ENCODE data around the gene LAGE3. TPM values are rescaled to one million over a fixed set of nuclear protein-coding genes. Genes with fewer than 3 reads are reported as not detected.
A peak's percentile ranks its signal among the peaks of the same experiment; 100 is the strongest.

Gene LAGE3
- total and polyA plus RNA-seq, 2 of the 13 experiments (the other 11 are each of a cell fraction or from before 2014, with no cell fraction given) = 7.6 to 12.7 TPM

DNA sequence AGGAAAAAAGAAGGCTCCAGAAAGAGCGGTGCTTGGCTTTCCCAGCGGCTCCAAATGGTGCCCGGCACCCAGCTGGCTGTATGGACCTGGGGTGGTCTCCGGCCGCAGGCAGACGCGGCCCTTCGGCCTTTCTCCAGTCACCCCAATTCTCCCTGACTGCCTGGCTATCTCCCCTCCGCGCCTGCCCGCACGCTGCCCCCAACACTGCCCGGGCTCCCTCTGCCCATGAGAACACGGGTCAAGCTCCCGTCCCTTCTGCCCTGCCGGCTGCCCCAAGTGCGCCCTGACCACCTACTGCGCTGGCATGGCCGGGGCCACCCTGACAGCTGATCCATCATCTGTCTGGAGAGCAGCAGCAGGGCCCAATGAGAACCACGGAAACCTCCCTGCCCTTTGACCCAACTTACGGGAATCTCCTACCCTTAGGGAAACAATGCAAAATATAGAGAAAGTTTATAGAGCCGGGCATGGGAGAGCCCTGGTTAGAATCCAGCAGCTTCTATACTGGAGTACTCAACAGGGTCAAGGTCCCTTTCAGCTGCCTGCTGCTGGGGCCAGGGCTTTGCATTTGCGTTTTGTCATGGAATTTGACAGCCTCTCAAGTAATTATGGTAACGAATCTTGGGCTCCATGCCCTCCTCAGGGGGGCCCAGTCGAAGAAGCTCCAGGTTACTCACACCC, 38.2 kb upstream of the LAGE3 start (continued):
- TF ChIP-seq ELF3 (CRISPR knock-in tag; IDR thresholded peaks at IDR 0.05) (no peak), TCF7 (IDR thresholded peaks at IDR 0.05; ENCODE audit: low read depth) (no peak), MXD4 (CRISPR knock-in tag; IDR thresholded peaks at IDR 0.05) (no peak), ZNF562 (CRISPR knock-in tag; IDR thresholded peaks at IDR 0.05; ENCODE audit: borderline replicate concordance) (no peak), PLRG1 (conservative IDR thresholded peaks at IDR 0.05) (no peak), EP300 (IDR thresholded peaks at IDR 0.05; ENCODE audit: low read depth in 2 of 2, low read length in 2 of 2) (peak in 1 of 2 experiments; percentile 12; a peak in 1 of 4 replicates), EP300 (CRISPR knock-in tag; IDR thresholded peaks at IDR 0.05; ENCODE audit: borderline replicate concordance) (no peak), DPF2 (CRISPR knock-in tag; IDR thresholded peaks at IDR 0.05; ENCODE audit: borderline replicate concordance, low read depth) (no peak), ZNF883 (CRISPR knock-in tag; IDR thresholded peaks at IDR 0.05; ENCODE audit: not compliant biosample characterization) (no peak), NAIF1 (CRISPR knock-in tag; IDR thresholded peaks at IDR 0.05; ENCODE audit: borderline replicate concordance) (no peak), PAX8 (CRISPR knock-in tag; IDR thresholded peaks at IDR 0.05; ENCODE audit: borderline replicate concordance) (no peak), NCOA5 (CRISPR knock-in tag; IDR thresholded peaks at IDR 0.05) (no peak), ZNF7 (CRISPR knock-in tag; IDR thresholded peaks at IDR 0.05) (no peak), ZFY (CRISPR knock-in tag; IDR thresholded peaks at IDR 0.05) (peak; percentile 45; the same call in 1 of the 2 replicates), ZNF784 (CRISPR knock-in tag; IDR thresholded peaks at IDR 0.05; ENCODE audit: borderline replicate concordance) (no peak), TAF1 (CRISPR knock-in tag; IDR thresholded peaks at IDR 0.05) (no peak), ZFAT (CRISPR knock-in tag; conservative IDR thresholded peaks at IDR 0.05) (no peak), ZNF20 (CRISPR knock-in tag; IDR thresholded peaks at IDR 0.05) (no peak), ZNF30 (CRISPR knock-in tag; IDR thresholded peaks at IDR 0.05) (no peak), ZNF296 (CRISPR knock-in tag; conservative IDR thresholded peaks at IDR 0.05) (0 out of 2 replicates have a peak, but pooled peaks have one; percentile 29)
- TF ChIP-seq, protein P1, sequence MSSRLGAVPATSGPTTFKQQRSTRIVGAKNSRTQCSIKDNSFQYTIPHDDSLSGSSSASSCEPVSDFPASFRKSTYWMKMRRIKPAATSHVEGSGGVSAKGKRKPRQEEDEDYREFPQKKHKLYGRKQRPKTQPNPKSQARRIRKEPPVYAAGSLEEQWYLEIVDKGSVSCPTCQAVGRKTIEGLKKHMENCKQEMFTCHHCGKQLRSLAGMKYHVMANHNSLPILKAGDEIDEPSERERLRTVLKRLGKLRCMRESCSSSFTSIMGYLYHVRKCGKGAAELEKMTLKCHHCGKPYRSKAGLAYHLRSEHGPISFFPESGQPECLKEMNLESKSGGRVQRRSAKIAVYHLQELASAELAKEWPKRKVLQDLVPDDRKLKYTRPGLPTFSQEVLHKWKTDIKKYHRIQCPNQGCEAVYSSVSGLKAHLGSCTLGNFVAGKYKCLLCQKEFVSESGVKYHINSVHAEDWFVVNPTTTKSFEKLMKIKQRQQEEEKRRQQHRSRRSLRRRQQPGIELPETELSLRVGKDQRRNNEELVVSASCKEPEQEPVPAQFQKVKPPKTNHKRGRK (CRISPR knock-in tag; IDR thresholded peaks at IDR 0.05) = no peak
- TF ChIP-seq, protein P2, sequence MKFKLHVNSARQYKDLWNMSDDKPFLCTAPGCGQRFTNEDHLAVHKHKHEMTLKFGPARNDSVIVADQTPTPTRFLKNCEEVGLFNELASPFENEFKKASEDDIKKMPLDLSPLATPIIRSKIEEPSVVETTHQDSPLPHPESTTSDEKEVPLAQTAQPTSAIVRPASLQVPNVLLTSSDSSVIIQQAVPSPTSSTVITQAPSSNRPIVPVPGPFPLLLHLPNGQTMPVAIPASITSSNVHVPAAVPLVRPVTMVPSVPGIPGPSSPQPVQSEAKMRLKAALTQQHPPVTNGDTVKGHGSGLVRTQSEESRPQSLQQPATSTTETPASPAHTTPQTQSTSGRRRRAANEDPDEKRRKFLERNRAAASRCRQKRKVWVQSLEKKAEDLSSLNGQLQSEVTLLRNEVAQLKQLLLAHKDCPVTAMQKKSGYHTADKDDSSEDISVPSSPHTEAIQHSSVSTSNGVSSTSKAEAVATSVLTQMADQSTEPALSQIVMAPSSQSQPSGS (CRISPR knock-in tag; IDR thresholded peaks at IDR 0.05) = no peak
- TF ChIP-seq, protein P3, sequence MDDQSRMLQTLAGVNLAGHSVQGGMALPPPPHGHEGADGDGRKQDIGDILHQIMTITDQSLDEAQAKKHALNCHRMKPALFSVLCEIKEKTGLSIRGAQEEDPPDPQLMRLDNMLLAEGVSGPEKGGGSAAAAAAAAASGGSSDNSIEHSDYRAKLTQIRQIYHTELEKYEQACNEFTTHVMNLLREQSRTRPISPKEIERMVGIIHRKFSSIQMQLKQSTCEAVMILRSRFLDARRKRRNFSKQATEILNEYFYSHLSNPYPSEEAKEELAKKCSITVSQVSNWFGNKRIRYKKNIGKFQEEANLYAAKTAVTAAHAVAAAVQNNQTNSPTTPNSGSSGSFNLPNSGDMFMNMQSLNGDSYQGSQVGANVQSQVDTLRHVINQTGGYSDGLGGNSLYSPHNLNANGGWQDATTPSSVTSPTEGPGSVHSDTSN (CRISPR knock-in tag; IDR thresholded peaks at IDR 0.05; ENCODE audit: borderline replicate concordance) = no peak
- TF ChIP-seq, protein P4, sequence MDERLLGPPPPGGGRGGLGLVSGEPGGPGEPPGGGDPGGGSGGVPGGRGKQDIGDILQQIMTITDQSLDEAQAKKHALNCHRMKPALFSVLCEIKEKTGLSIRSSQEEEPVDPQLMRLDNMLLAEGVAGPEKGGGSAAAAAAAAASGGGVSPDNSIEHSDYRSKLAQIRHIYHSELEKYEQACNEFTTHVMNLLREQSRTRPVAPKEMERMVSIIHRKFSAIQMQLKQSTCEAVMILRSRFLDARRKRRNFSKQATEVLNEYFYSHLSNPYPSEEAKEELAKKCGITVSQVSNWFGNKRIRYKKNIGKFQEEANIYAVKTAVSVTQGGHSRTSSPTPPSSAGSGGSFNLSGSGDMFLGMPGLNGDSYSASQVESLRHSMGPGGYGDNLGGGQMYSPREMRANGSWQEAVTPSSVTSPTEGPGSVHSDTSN (CRISPR knock-in tag; IDR thresholded peaks at IDR 0.05) = peak; percentile 60; the same call in 1 of the 2 replicates
- TF ChIP-seq, protein P5, sequence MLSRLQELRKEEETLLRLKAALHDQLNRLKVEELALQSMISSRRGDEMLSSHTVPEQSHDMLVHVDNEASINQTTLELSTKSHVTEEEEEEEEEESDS (CRISPR knock-in tag; IDR thresholded peaks at IDR 0.05; ENCODE audit: borderline replicate concordance) = no peak
